Measurements from ENCODE around the gene SRRM3.
"Not testable (repeated sequence)": the region's sequence is repeated elsewhere in the genome, so short reads cannot be mapped to it uniquely, and the experiment has no call there.

The SRRM3 gene, protein sequence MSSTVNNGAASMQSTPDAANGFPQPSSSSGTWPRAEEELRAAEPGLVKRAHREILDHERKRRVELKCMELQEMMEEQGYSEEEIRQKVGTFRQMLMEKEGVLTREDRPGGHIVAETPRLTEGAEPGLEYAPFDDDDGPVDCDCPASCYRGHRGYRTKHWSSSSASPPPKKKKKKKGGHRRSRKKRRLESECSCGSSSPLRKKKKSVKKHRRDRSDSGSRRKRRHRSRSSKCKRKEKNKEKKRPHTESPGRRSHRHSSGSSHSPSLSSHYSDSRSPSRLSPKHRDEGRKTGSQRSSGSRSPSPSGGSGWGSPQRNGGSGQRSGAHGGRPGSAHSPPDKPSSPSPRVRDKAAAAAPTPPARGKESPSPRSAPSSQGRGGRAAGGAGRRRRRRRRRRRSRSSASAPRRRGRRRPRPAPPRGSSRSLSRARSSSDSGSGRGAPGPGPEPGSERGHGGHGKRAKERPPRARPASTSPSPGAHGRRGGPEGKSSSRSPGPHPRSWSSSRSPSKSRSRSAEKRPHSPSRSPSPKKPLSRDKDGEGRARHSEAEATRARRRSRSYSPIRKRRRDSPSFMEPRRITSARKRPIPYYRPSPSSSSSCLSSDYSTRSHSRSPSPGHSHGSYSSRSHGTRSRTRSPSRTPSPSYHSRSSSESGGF

GRCh38 chr7:76201732-76202665 is at the start of gene SRRM3:
TSS of gene SRRM3 (plus strand) at chr7:76201896. CDS start at chr7:76235067, 33,171 bp downstream.
- peak; percentile 71 for DNase-seq (ENCODE audit: low spot score)

DNA sequence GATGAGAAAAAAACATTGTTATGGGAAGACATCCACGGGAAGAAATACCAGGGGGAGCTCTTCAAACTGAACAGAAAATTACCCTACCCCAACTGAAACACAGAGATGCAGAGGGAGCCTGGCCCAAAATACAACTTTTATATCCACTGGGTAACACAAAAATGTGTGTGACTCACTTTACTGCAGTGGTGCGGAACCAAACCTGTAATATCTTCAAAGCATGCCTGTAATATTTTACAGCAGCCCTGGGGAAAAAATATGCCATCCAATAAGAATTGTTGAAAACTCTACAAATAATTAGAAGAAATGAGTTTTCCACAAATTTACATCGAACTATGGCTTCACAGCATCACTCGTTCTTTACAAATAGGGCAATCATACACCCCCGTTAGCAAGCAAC is 49.8 kb upstream of the SRRM3 start:
- DNase-seq (ENCODE audit: low spot score), result peak; percentile 26

- DNase-seq (ENCODE audit: low spot score), result not testable (repeated sequence)
These were observed 48.0 kb upstream of the SRRM3 start for GRCh38 chr7:76153571-76154230.

- peak; percentile 19 for DNase-seq (ENCODE audit: low spot score)
These were observed 45.8 kb upstream of the SRRM3 start for GRCh38 chr7:76155938-76156337.

DNA sequence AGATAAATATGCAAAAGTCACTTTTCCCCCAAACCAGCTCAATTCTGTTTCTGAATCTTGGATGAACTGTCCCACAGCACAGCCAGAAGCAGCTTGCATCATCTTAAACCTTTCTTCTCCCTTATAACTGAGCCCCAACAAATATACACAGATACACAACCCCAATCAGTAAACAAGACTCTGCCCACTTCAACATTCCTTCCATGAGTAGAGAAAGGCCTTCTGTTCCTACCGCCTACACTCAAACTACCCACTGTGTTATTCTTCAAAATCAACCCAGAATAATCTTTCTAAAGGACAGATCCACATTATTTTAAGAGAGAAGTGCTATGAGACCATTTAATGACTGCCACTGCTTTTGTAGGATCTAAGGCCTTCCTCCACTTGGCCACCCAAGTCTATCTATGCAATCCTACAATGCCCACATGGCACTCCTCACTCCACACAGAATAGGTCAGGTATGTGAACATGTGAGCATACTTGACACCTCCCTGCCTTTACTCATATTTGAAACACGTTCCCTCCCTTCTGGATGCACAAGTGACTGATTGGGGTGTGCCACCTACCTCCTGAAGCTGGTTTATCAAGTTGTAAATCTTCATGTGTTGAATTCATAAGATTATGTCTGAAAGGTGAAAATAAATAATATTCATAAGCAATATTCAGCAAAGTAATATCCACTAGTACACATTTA is 44.6 kb upstream of the SRRM3 start:
- not testable (repeated sequence) for DNase-seq (ENCODE audit: low spot score)

DNA sequence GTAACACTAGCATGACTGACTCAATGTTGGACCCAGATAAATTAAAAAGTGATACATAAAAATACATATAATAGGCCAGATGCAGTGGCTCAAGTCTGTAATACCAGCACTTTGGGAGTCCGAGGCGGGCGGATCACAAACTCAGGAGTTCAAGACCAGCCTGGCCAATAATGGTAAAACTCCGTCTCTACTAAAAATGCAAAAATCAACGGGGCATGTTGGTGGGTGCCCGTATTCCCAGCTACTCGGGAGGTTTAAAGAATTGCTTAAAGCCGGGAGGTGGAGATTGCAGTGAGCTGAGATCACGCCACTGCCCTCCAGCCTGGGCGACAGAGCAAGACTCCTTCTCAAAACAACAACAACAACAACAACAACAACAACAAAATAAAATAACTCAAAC is 43.3 kb upstream of the SRRM3 start:
- not testable (repeated sequence) for DNase-seq (ENCODE audit: low spot score)

- peak; percentile 42 for DNase-seq (ENCODE audit: low spot score)
These were observed 39.1 kb upstream of the SRRM3 start for GRCh38 chr7:76162416-76163170.

GRCh38 chr7:76163812-76164211 is 37.9 kb upstream of the SRRM3 start:
- not testable (repeated sequence) for DNase-seq (ENCODE audit: low spot score)

GRCh38 chr7:76165106-76165972 is 36.4 kb upstream of the SRRM3 start:
- DNase-seq (ENCODE audit: low spot score), result no peak

DNA sequence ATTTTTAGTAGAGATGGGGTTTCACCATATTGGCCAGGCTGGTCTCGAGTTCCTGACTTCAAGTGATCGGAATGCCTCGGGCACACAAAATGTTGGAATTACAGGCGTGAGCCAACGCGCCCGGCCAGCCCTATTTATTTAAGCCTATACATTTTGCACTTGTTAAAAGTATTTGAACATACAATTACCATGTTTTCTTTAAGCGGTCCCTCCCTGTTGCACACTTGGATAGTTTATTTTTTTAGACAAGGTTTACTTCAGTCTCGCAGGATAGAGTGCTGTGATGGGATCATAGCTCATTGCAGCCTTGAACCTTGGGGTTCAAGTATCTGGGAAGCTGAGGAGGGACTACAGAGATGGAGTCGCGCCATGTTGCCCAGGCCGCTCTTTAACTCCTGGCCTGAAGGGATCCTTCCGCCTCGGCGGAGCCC is 35.7 kb upstream of the SRRM3 start:
- no peak for DNase-seq (ENCODE audit: low spot score)

DNA sequence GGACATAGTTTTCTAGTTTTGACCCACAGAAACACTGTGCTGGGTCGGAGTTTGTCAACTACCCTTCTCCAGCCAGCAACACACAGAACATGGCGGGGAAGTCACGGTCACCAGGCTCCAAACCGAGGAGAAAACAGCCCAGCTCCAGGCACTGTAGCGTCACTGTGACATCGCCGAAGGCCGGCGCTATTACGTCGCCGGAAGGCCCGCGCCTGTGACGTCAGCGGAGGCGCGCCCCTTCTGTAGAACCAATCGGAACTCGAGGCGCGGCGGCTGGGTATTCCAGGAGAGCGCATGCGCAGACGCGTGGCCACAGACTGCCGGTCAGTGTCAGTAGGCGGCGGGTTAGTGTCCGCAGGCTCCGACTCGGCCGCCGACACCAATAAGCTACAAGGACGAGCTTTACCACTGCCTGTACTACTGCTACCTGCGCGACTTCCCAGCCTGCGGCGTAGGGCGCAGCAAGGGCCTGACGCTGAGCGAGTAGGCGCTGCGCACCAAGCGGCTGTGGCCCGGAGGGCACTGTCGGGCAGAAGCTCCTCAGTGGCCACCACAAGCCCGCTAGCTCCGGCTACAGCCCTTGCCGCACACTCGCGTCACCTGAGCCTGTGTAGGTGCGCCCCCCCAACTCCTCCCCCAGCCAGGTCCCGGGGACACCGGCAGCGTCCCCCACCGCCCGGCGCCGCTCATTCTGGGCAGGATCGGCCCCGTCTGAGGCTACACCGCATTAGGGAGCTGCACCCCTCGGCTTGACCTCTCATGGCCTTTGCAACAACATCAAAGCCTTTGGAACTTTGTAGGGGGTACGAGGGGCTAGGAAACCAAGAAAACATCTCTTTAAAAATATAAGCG is 35.1 kb upstream of the SRRM3 start:
- peak; percentile 96 for DNase-seq (ENCODE audit: low spot score)

GRCh38 chr7:76173566-76174205 is 28.0 kb upstream of the SRRM3 start:
- DNase-seq (ENCODE audit: low spot score), result no peak

DNA sequence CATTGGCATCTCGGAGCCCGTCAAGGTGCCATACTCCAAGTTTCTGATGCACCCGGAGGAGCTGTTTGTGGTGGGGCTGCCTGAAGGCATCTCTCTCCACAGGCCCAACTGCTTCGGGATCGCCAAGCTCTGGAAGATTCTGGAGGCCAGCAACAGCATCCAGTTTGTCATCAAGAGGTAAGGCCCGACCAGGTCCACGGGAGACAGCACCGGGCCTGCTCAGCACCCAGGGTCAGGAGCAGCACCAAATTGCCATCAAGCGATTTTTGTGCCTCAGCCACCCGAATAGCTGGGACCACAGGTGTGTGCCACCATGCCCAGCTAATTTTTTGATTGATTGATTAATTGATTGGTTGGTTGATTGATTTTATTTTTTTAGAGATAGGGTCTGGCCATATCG is 24.7 kb upstream of the SRRM3 start:
- DNase-seq (ENCODE audit: low spot score), result not testable (repeated sequence)

DNA sequence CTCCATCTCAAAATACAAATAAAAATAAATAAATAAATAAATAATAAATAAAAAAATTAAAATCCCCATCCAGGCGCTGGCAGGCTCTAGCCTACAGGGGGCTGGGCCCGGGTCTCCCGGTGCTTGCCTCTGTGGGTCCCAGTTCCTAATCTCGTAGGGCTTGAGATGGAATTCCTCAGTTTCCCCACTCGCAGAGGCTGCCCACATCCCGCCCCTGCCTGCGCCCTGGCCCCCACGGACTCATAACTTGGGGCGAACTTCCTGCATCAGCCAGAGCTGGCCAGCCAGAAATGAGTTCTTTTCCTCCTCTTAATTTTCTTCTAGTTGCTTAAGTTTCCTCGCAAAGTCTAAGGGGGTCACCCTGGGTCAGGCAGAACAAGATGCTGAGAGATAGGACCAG is 22.0 kb upstream of the SRRM3 start:
- DNase-seq (ENCODE audit: low spot score), result no peak

- no peak for DNase-seq (ENCODE audit: low spot score)
These were observed 19.3 kb upstream of the SRRM3 start for GRCh38 chr7:76182225-76182960.

- DNase-seq (ENCODE audit: low spot score), result no peak
These were observed 16.4 kb upstream of the SRRM3 start for GRCh38 chr7:76185187-76185896.

DNA sequence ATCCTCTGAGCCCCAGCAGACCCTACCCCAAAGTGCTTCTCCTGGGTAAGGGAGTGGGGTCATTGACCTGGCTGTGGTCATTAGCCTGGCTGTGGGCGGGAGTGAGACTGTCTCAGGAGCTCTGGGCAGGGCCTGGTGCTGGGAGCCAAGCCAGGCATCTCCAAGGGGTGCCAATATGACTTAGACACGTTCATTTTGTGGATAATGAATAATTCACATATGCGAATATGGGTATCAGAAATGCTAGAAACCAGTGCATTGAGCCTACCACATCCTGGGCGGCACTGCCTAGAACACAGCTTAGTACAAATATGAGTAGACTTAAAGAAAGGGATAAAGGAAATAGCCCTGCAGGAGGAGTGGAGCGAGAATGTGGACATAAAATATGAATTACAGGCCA is 14.4 kb upstream of the SRRM3 start:
- DNase-seq (ENCODE audit: low spot score), result no peak

Measured in kidney tubule cell (primary cell).